HepG2 (cell line): ENCODE results near the gene SLC25A52. TPM values are rescaled to one million over a fixed set of nuclear protein-coding genes. Genes with fewer than 3 reads are reported as not detected.

Source experiments
- ATAC-seq: fragments of 200-7000 bp; cut with Tn5 transposase; 3 replicates; pipeline ENCODE4 v1.9.1; 2020; ENCODE audit warnings: mild to moderate bottlenecking, moderate library complexity
- BruUV-seq: library from RNA; stranded (reverse); fragments of 400-500 nt; replicated peaks from 2 replicates; lab custom pipeline; 2021; lab: Mats Ljungman, UMichigan
- CTCF ChIA-PET: fragments of 300-600 bp; formaldehyde crosslinking; extraction: SDS; loops from one replicate; lab custom pipeline; 2021; ENCODE audit warnings: low total read pairs, inconsistent platforms, low intra/inter-chr PET ratio; lab: Yijun Ruan, JAX
- POLR2A ChIA-PET: fragments of 350-600 bp; sonication (Branson Sonifier 250); formaldehyde crosslinking; loops from one replicate; lab custom pipeline; 2020; ENCODE audit warnings: antibody characterized with exemption, inconsistent platforms; lab: Yijun Ruan, JAX
- DNase-seq: peaks from one replicate; pipeline ENCODE4 v3.0.0-alpha.2; 2015; ENCODE audit warnings: low spot score
- FAIRE-seq: peaks from 3 replicates; lab custom pipeline; 2011; peaks lifted over from hg19 to GRCh38; lab: Jason Lieb, UNC
- H2AFZ ChIP-seq: one replicate; pipeline ENCODE4 v1.6.1; 2011; ENCODE audit warnings: low read length, inconsistent platforms
- H3K27ac ChIP-seq: fragments of 300-600 bp; 3 replicates; pipeline ENCODE4 v1.8.0; 2011; ENCODE audit warnings: mixed run types, mild to moderate bottlenecking, mixed read lengths, low read length, inconsistent platforms; ENCODE audit not compliant: insufficient read depth; ENCODE audit errors: extremely low read length
- H3K27me3 ChIP-seq, 2 experiments: fragments of 200-600 bp in 1 of 2; 2 replicates in 1 of 2; 3 replicates in 1 of 2; pipeline versions ENCODE4 v1.6.0 to v1.8.0; 2011; ENCODE audit warnings: low read length in 2 of 2, mild to moderate bottlenecking in 2 of 2, moderate library complexity in 2 of 2, inconsistent platforms in 1 of 2; ENCODE audit not compliant: insufficient read depth in 2 of 2, control insufficient read depth in 1 of 2
- H3K36me3 ChIP-seq, 2 experiments: fragments of 200-600 bp in 1 of 2; replicated peaks in 1 of 2; 2 replicates in 1 of 2; 3 replicates in 1 of 2; pipeline versions ENCODE4 v1.5.1 to v1.8.0; 2011; ENCODE audit warnings: low read length in 2 of 2, inconsistent platforms in 1 of 2; ENCODE audit not compliant: insufficient read depth in 2 of 2, control insufficient read depth in 1 of 2
- H3K4me1 ChIP-seq: 2 replicates; pipeline ENCODE4 v1.5.1; 2012; ENCODE audit warnings: low read length, inconsistent platforms; ENCODE audit not compliant: insufficient read depth
- H3K4me2 ChIP-seq: 2 replicates; pipeline ENCODE4 v1.6.0; 2011; ENCODE audit warnings: low read depth, low read length, inconsistent platforms
- H3K4me3 ChIP-seq, 3 experiments: fragments of 200-600 bp in 1 of 3; sonication (generic), shearing (Covaris generic) in 1 of 3; replicated peaks in 1 of 3; 2 replicates each; pipeline ENCODE4 v1.5.1; 2011 to 2016; ENCODE audit warnings: low read length in 3 of 3, inconsistent platforms in 2 of 3, low read depth in 2 of 3, mild to moderate bottlenecking in 2 of 3, control low read depth in 1 of 3, mixed read lengths in 1 of 3; ENCODE audit not compliant: insufficient read depth in 1 of 3
- H3K79me2 ChIP-seq: one replicate; pipeline ENCODE4 v1.6.1; 2011; ENCODE audit warnings: low read length, inconsistent platforms; ENCODE audit not compliant: insufficient read depth
- H3K9ac ChIP-seq: 2 replicates; pipeline ENCODE4 v1.6.0; 2011; ENCODE audit warnings: mild to moderate bottlenecking, low read depth, low read length, inconsistent platforms; ENCODE audit not compliant: insufficient read depth
- H3K9me3 ChIP-seq: 2 replicates; pipeline ENCODE4 v1.5.1; 2012; ENCODE audit warnings: mild to moderate bottlenecking, low read length
- H4K20me1 ChIP-seq: 2 replicates; pipeline ENCODE4 v1.6.0; 2011; ENCODE audit warnings: inconsistent platforms, mild to moderate bottlenecking, low read length, moderate library complexity; ENCODE audit not compliant: insufficient read depth
- AKAP8 ChIP-seq: sonication (generic); formaldehyde crosslinking; IDR thresholded peaks from 2 replicates; pipeline ENCODE4 v1.5.1; 2020; ENCODE audit warnings: mild to moderate bottlenecking, missing genetic modification reagents
- DDIT3 ChIP-seq: sonication (generic); formaldehyde crosslinking; IDR thresholded peaks from 2 replicates; pipeline ENCODE4 v1.4.0; 2020; ENCODE audit warnings: mild to moderate bottlenecking, missing genetic modification reagents
- DZIP1 ChIP-seq: sonication (generic); formaldehyde crosslinking; IDR thresholded peaks from 2 replicates; pipeline ENCODE4 v1.5.0; 2020; ENCODE audit warnings: mild to moderate bottlenecking, missing genetic modification reagents
- ELF1 ChIP-seq: sonication (generic); formaldehyde crosslinking; IDR thresholded peaks from 2 replicates; pipeline ENCODE4 v1.4.0; 2020; ENCODE audit warnings: missing genetic modification reagents
- GZF1 ChIP-seq: sonication (generic); formaldehyde crosslinking; IDR thresholded peaks from 2 replicates; pipeline ENCODE4 v1.5.1; 2020; ENCODE audit warnings: mild to moderate bottlenecking, missing genetic modification reagents
- KAT7 ChIP-seq: IDR thresholded peaks from 2 replicates; pipeline ENCODE4 v1.6.1; 2018; ENCODE audit warnings: borderline replicate concordance, missing compliant biosample characterization
- MIXL1 ChIP-seq: IDR thresholded peaks from 2 replicates; pipeline ENCODE4 v1.6.1; 2016
- NBN ChIP-seq: fragments of 450-650 bp; conservative IDR thresholded peaks from 2 replicates; pipeline ENCODE4 v1.6.1; 2017
- ONECUT2 ChIP-seq: sonication (generic); formaldehyde crosslinking; IDR thresholded peaks from 2 replicates; pipeline ENCODE4 v1.4.0; 2020; ENCODE audit warnings: missing genetic modification reagents
- PREB ChIP-seq: sonication (generic); formaldehyde crosslinking; IDR thresholded peaks from 2 replicates; pipeline ENCODE4 v1.4.0; 2020; ENCODE audit warnings: missing genetic modification reagents
- RNF2 ChIP-seq: fragments of 450-650 bp; conservative IDR thresholded peaks from 2 replicates; pipeline ENCODE4 v1.6.1; 2016; ENCODE audit warnings: low read depth
- TCF7L2 ChIP-seq: IDR thresholded peaks from 2 replicates; pipeline ENCODE4 v1.6.1; 2011; ENCODE audit warnings: mild to moderate bottlenecking, low read depth, low read length, moderate library complexity
- USF2 ChIP-seq, 2 experiments: sonication (generic) in 1 of 2; formaldehyde crosslinking in 1 of 2; IDR thresholded peaks; 2 replicates each; pipeline versions ENCODE4 v1.5.1 to v1.6.1; 2011 to 2020; ENCODE audit warnings: borderline replicate concordance in 1 of 2, low read depth in 1 of 2, low read length in 1 of 2, mild to moderate bottlenecking in 1 of 2, missing genetic modification reagents in 1 of 2, moderate library complexity in 1 of 2
- ZBTB8A ChIP-seq: sonication (generic); formaldehyde crosslinking; IDR thresholded peaks from 2 replicates; pipeline ENCODE4 v1.4.0; 2020; ENCODE audit warnings: mild to moderate bottlenecking, low read depth, missing genetic modification reagents, borderline replicate concordance
- ZGPAT ChIP-seq: IDR thresholded peaks from 2 replicates; pipeline ENCODE4 v1.6.1; 2016; ENCODE audit warnings: mild to moderate bottlenecking
- ZKSCAN1 ChIP-seq: fragments of 150-350 bp; IDR thresholded peaks from 2 replicates; pipeline ENCODE4 v1.6.1; 2014; ENCODE audit warnings: low read length
- ZNF329 ChIP-seq: sonication (generic); formaldehyde crosslinking; IDR thresholded peaks from 2 replicates; pipeline ENCODE4 v1.9.0; 2021; ENCODE audit warnings: low read depth, mild to moderate bottlenecking, missing genetic modification reagents
- ZNF550 ChIP-seq: sonication (generic); formaldehyde crosslinking; IDR thresholded peaks from 2 replicates; pipeline ENCODE4 v1.4.0; 2020; ENCODE audit warnings: mild to moderate bottlenecking, missing genetic modification reagents, borderline replicate concordance
- ZSCAN25 ChIP-seq: sonication (generic); formaldehyde crosslinking; IDR thresholded peaks from 2 replicates; pipeline ENCODE4 v1.8.0; 2022; ENCODE audit warnings: mild to moderate bottlenecking, missing genetic modification reagents
- WGBS: methylation state at CpG from one replicate; pipeline ENCODE4 v1.1.6; 2017; ENCODE audit warnings: low lambda C conversion rate; 5-methylcytosine and 5-hydroxymethylcytosine counted together
- in situ Hi-C: cut with HindIII; loops from 2 replicates; pipeline ENCODE4 v1.10.0; 2017; ENCODE audit warnings: low pct_unique_long_range_greater_than_20kb; ENCODE audit not compliant: extremely low pct_ligation_motif_present
- intact Hi-C: fragments of 100-400 bp; cut with micrococcal nuclease; formaldehyde crosslinking; loops from one replicate; pipeline ENCODE4 v1.10.0; 2022; ENCODE audit not compliant: unreplicated experiment
- polyA plus RNA-seq, 8 experiments: library from polyadenylated mRNA; depleted of rRNA in 3 of 8; stranded (reverse) in 7 of 8; unstranded in 1 of 8; fragments of >200 nt; fragmentation: Illumina TruSeq in 4 of 8; extraction: Trizol in 4 of 8; gene quantifications; 2 replicates each; pipeline versions ENCODE4 v1.2.1 to v1.2.3, GENCODE V29; 2011 to 2016; ENCODE audit warnings: low read depth in 4 of 8, missing spikeins in 1 of 8, mixed read lengths in 1 of 8; ENCODE audit not compliant: insufficient read depth in 1 of 8
- total RNA-seq, 5 experiments: library from RNA; depleted of rRNA; stranded (reverse); fragments of >200 nt; fragmentation: Illumina TruSeq; extraction: Trizol; gene quantifications; 2 replicates each; pipeline ENCODE4 v1.2.3, GENCODE V29; 2016; ENCODE audit warnings: low read depth in 1 of 5

Gene SLC25A52
- total and polyA plus RNA-seq, 2 of the 13 experiments (the other 11 are each of a cell fraction or from before 2014, with no cell fraction given): 0.46 TPM; not detected in 1

- ChIA-PET CTCF (no interaction called here), POLR2A (no interaction called here)
- no peaks in the 10 kb centered on the region for H3K36me3 ChIP-seq
- H2AFZ ChIP-seq: no peak overlapping the region
- H3K4me3 ChIP-seq: no peak overlapping the region
- DNase-seq (no peak), FAIRE-seq (no peak), ATAC-seq (no peak)
- in situ Hi-C loops: no loop called here
- H4K20me1 ChIP-seq: no peaks in the 10 kb centered on the region
- H3K79me2 ChIP-seq: no peaks in the 10 kb centered on the region
- peaks cover 0 to 3% of the 10 kb centered on the region in 2 experiments; a peak in 1 of 5 replicates for H3K27me3 ChIP-seq
- no peak overlapping the region for H3K9ac ChIP-seq
- no peaks in the 10 kb centered on the region for H3K9me3 ChIP-seq
- intact Hi-C loops: no loop called here
- H3K27ac ChIP-seq: no peak overlapping the region
- H3K4me2 ChIP-seq: no peak overlapping the region
- no peaks in the 10 kb centered on the region for H3K4me1 ChIP-seq
- no peak for TF ChIP-seq DDIT3 (CRISPR knock-in tag)
- TF ChIP-seq DZIP1: no peak
- TF ChIP-seq TCF7L2: no peak
- TF ChIP-seq AKAP8 (CRISPR knock-in tag): no peak
- TF ChIP-seq ZGPAT (CRISPR knock-in tag): no peak
- no peak for TF ChIP-seq RNF2
- TF ChIP-seq ZBTB8A: no peak
- TF ChIP-seq ZSCAN25 (CRISPR knock-in tag): no peak
- TF ChIP-seq ELF1 (CRISPR knock-in tag): no peak
- no peak for TF ChIP-seq MIXL1 (CRISPR knock-in tag)
- TF ChIP-seq GZF1 (CRISPR knock-in tag): no peak
- no peak for TF ChIP-seq NBN
- TF ChIP-seq ZKSCAN1: no peak
- no peak for TF ChIP-seq ZNF550 (CRISPR knock-in tag)
- TF ChIP-seq USF2 (IDR thresholded peaks at IDR 0.05; ENCODE audit: low read depth, low read length): no peak
- TF ChIP-seq USF2 (CRISPR knock-in tag; IDR thresholded peaks at IDR 0.05; ENCODE audit: borderline replicate concordance): no peak
- TF ChIP-seq ZNF329 (CRISPR knock-in tag): no peak
- no peak for TF ChIP-seq PREB
- no peak for TF ChIP-seq KAT7 (CRISPR knock-in tag)
- TF ChIP-seq ONECUT2 (CRISPR knock-in tag): no peak
- TF ChIP-seq, all 625 proteins: peak for 0
- WGBS: 10% methylated on average over 3 of the region's 3 CpGs
- BruUV-seq: no TSS peak
These were observed 29.1 kb downstream of the SLC25A52 start for GRCh38 chr18:31731628-31732027.
